Stomach (tissue), 9 donors: ENCODE data around the gene BCL11B. TPM values are rescaled to one million over a fixed set of nuclear protein-coding genes. Genes with fewer than 3 reads are reported as not detected.

Experiments used
- DNase-seq, 2 donors: peaks; one replicate each; pipeline versions ENCODE4 v3.0.0 to v3.0.0-alpha.2; 2013 to 2019
- H3K27ac ChIP-seq, 5 donors: fragments of 200-600 bp in 4 of 5; sonication (generic) in 4 of 5; one replicate each; pipeline ENCODE4 v1.5.1; 2013 to 2019; ENCODE audit warnings: mild to moderate bottlenecking in 1 of 5, moderate library complexity in 1 of 5
- H3K27me3 ChIP-seq, 3 donors: fragments of 200-600 bp; sonication (generic); one replicate each; pipeline ENCODE4 v1.5.1; 2017 to 2019; ENCODE audit warnings: mixed run types in 1 of 3
- H3K36me3 ChIP-seq, 4 donors: fragments of 200-600 bp; sonication (generic); 1 replicate in 3 of 4; 2 replicates in 1 of 4; pipeline ENCODE4 v1.5.1; 2016 to 2019
- H3K4me1 ChIP-seq, 4 donors: fragments of 200-600 bp; sonication (generic); one replicate each; pipeline ENCODE4 v1.5.1; 2016 to 2019
- H3K4me3 ChIP-seq, 4 donors: fragments of 200-600 bp; sonication (generic) in 3 of 4; one replicate each; pipeline ENCODE4 v1.5.1; 2016 to 2019; ENCODE audit warnings: mild to moderate bottlenecking in 1 of 4
- H3K9me3 ChIP-seq, 4 donors: fragments of 200-600 bp; sonication (generic); one replicate each; pipeline ENCODE4 v1.5.1; 2016 to 2019
- EP300 ChIP-seq: sonication (generic); formaldehyde crosslinking; IDR thresholded peaks from one replicate; pipeline ENCODE4 v1.6.1; 2017; ENCODE audit warnings: antibody characterized with exemption
- POLR2A ChIP-seq, 4 donors: fragments of 450-650 bp; IDR thresholded peaks; one replicate each; pipeline ENCODE4 v1.6.1; 2016; ENCODE audit warnings: antibody characterized with exemption in 4 of 4, control low read depth in 2 of 4, mild to moderate bottlenecking in 1 of 4, moderate library complexity in 1 of 4
- POLR2AphosphoS5 ChIP-seq, 3 donors: sonication (generic); formaldehyde crosslinking; IDR thresholded peaks; one replicate each; pipeline ENCODE4 v1.6.1; 2016; ENCODE audit warnings: antibody characterized with exemption in 3 of 3
- WGBS, 5 donors: extraction: QIAGEN DNeasy Blood & Tissue Kit in 3 of 5; methylation state at CpG; one replicate each; pipeline versions ENCODE4 v1.1.5 to v1.1.7; 2013 to 2018; 5-methylcytosine and 5-hydroxymethylcytosine counted together
- intact Hi-C: fragments of 100-400 bp; cut with DNase I; formaldehyde crosslinking; loops from one replicate; pipeline ENCODE4 v1.15.1; 2023; ENCODE audit warnings: low total_unique reads
- polyA plus RNA-seq, 3 donors: library from polyadenylated mRNA; stranded (reverse); fragments of 200-250 nt; gene quantifications; one replicate each; pipeline ENCODE4 v1.2.3, GENCODE V29; 2013
- total RNA-seq, 5 donors: library from RNA; depleted of rRNA; stranded (reverse); fragments of >200 nt; gene quantifications; one replicate each; pipeline versions ENCODE4 v1.1.0 to v1.2.3, GENCODE V29; 2014 to 2016
- TF ChIP-seq, protein P1 (sequence below), 7 experiments: fragments of 450-650 bp in 4 of 7; fragments of 200-600 bp in 3 of 7; sonication (generic) in 3 of 7; IDR thresholded peaks; one replicate each; pipeline ENCODE4 v1.5.1; 2016 to 2019; ENCODE audit warnings: antibody characterized with exemption in 7 of 7, control low read depth in 2 of 7, mild to moderate bottlenecking in 1 of 7
- donor health status: healthy with polysubstance abuse.
- donor health status: Bipolar disorder and iron deficiency.
- donor health status: healthy.

Gene BCL11B
- total and polyA plus RNA-seq, 8 donors = 0.15 to 9.6 (median 1.3) TPM; not detected in 1

DNA sequence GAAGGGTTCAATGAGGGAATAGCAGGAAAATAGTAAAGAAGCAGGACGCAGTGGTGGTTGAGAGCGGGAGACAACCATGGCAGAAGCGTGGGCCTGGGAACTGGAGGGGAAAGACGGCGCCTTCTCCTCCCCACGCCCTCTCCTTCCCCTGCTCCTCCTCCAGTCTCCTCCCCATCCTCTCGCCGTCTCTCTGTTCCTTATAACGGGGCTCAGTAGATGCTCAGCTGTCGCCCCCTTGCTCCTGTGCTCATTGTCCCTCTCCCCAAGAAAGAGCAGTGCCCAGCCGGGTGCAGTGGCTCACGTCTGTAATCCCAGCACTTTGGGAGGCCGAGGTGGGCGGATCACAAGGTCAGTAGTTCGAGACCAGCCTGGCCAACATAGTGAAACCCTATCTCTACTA lies 142.0 kb downstream of the BCL11B start:
- no peaks in the 10 kb centered on the region for H3K36me3 ChIP-seq
- H3K4me1 ChIP-seq = peaks cover 0 to 6% (median 0%) of the 10 kb centered on the region in 4 donors
- intact Hi-C loops = no loop called here
- WGBS, 5 donors = 72 to 82% (median 76%) methylated on average over 15 of the region's 15 CpGs
- no peak for DNase-seq
- H3K4me3 ChIP-seq = no peak overlapping the region
- no peak overlapping the region for H3K27ac ChIP-seq
- TF ChIP-seq POLR2A (IDR thresholded peaks at IDR 0.05) (no peak), POLR2AphosphoS5 (IDR thresholded peaks at IDR 0.05) (no peak), EP300 (no peak)
- TF ChIP-seq, protein P1, sequence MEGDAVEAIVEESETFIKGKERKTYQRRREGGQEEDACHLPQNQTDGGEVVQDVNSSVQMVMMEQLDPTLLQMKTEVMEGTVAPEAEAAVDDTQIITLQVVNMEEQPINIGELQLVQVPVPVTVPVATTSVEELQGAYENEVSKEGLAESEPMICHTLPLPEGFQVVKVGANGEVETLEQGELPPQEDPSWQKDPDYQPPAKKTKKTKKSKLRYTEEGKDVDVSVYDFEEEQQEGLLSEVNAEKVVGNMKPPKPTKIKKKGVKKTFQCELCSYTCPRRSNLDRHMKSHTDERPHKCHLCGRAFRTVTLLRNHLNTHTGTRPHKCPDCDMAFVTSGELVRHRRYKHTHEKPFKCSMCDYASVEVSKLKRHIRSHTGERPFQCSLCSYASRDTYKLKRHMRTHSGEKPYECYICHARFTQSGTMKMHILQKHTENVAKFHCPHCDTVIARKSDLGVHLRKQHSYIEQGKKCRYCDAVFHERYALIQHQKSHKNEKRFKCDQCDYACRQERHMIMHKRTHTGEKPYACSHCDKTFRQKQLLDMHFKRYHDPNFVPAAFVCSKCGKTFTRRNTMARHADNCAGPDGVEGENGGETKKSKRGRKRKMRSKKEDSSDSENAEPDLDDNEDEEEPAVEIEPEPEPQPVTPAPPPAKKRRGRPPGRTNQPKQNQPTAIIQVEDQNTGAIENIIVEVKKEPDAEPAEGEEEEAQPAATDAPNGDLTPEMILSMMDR (IDR thresholded peaks at IDR 0.05) = no peak
- H3K9me3 ChIP-seq = no peaks in the 10 kb centered on the region
- no peaks in the 10 kb centered on the region for H3K27me3 ChIP-seq

DNA sequence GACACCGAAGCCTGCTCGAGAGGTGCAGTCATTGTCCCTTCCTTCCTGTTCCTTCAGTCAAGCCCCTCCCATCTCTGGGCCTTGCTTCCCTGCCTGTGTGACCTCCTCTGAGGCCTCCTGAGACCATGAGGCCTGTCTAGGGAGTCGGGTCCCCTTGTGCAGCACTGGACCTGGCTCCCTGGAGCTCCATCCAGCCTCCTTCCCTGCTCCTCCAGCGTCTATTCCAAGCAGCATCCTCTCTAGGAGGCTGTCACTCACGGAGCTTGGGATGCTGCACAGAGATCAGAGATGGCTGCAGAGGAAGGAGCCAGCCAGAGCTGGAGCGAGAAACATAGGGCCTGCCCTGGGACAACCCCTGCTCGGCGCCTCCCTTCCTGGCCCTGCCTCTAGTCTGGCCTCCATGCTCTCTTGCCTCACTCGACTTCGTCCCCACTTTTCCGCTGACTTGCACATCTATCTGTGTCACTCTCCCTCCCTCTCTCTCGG lies 142.7 kb downstream of the BCL11B start:
- no peak overlapping the region for H3K4me3 ChIP-seq
- DNase-seq = peak in 1 of 2 donors; percentile 14
- no peaks in the 10 kb centered on the region for H3K36me3 ChIP-seq
- H3K9me3 ChIP-seq = no peaks in the 10 kb centered on the region
- 66 to 83% (median 76%) methylated on average over 12 of the region's 12 CpGs for WGBS, 5 donors
- H3K27ac ChIP-seq = no peak overlapping the region
- TF ChIP-seq POLR2A (IDR thresholded peaks at IDR 0.05) (no peak), POLR2AphosphoS5 (IDR thresholded peaks at IDR 0.05) (no peak), EP300 (no peak)
- TF ChIP-seq, protein P1 (IDR thresholded peaks at IDR 0.05) = no peak
- intact Hi-C loops = no loop called here
- H3K27me3 ChIP-seq = no peaks in the 10 kb centered on the region
- H3K4me1 ChIP-seq = peaks cover 0 to 6% (median 0%) of the 10 kb centered on the region in 4 donors

DNA sequence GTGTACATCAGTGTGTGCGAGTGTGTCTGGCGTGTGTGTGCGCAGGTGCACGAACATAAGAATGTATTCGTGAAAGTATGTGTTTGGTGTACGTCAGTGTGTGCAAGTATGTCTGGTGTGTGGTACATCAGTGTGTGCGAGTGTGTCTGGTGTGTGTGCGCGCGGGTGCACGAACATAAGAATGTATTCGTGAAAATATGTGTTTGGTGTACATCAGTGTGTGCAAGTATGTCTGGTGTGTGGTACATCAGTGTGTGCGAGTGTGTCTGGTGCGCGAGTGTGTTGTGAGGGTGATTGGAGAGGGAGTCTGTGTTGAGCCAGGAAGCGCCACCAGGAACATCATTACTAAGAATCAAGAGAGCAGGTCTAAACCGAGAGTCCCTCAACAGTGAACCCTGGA lies 143.8 kb downstream of the BCL11B start:
- intact Hi-C loops = no loop called here
- peak in 1 of 2 donors; percentile 15 for DNase-seq

DNA sequence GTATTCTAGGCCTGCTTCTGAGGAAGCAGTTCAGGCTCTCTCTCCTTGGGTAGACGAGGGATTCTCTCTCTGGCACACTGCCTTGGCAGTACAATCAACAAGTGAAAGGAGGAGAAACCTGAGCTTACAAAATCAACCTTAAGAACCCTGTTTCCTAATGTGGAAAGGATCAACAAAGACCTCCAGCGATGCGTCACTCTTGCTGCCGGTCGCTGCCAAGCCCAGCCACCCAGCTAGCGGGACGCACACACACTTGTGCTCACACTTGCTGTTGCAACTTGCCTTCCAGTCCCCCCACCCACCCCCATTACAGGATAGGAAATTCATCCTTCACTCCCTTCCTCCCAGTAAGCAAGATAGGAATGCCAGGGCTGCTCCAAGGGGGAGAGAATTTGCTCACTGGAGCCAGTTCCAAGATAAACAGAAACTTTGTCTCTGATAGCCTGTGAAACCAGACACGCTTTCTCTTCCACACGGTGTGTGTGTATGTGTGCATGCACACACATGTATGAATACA lies 144.3 kb downstream of the BCL11B start:
- no peaks in the 10 kb centered on the region for H3K27me3 ChIP-seq
- H3K4me1 ChIP-seq = peaks cover 0 to 6% (median 0%) of the 10 kb centered on the region in 4 donors
- peak; percentile 18 to 49 for DNase-seq
- TF ChIP-seq, protein P1 (IDR thresholded peaks at IDR 0.05) = no peak
- TF ChIP-seq EP300 = no peak
- no peak for TF ChIP-seq POLR2A (IDR thresholded peaks at IDR 0.05)
- TF ChIP-seq POLR2AphosphoS5 (IDR thresholded peaks at IDR 0.05) = no peak
- intact Hi-C loops = no loop called here
- WGBS, 5 donors = 19 to 39% (median 25%) methylated on average over 9 of the region's 9 CpGs
- H3K9me3 ChIP-seq = no peaks in the 10 kb centered on the region
- no peak overlapping the region for H3K27ac ChIP-seq
- no peaks in the 10 kb centered on the region for H3K36me3 ChIP-seq
- H3K4me3 ChIP-seq = no peak overlapping the region

More for the DNA sequence above, 143.8 kb downstream of the BCL11B start:
- WGBS, 5 donors = 82 to 86% (median 85%) methylated on average over 17 of the region's 17 CpGs
- no peaks in the 10 kb centered on the region for H3K9me3 ChIP-seq
- no peak overlapping the region for H3K27ac ChIP-seq
- H3K4me1 ChIP-seq = peaks cover 0 to 6% (median 0%) of the 10 kb centered on the region in 4 donors
- H3K36me3 ChIP-seq = no peaks in the 10 kb centered on the region
- no peaks in the 10 kb centered on the region for H3K27me3 ChIP-seq
- TF ChIP-seq EP300 = no peak
- no peak for TF ChIP-seq POLR2AphosphoS5 (IDR thresholded peaks at IDR 0.05)
- TF ChIP-seq, protein P1 (IDR thresholded peaks at IDR 0.05) = no peak
- TF ChIP-seq POLR2A (IDR thresholded peaks at IDR 0.05) = no peak
- H3K4me3 ChIP-seq = no peak overlapping the region
